ENCODE data around the gene CHRNA10. TPM values are rescaled to one million over a fixed set of nuclear protein-coding genes. Genes with fewer than 3 reads are reported as not detected.

Gene CHRNA10
- total RNA-seq, 6 experiments from 2014 or later: 0.25 to 1.2 (median 0.41) TPM

GRCh38 chr11:3685923-3686322, 14.7 kb upstream of the CHRNA10 start:
- Histone ChIP-seq H3K27ac (no peak overlapping the region), H3K4me3 (no peak overlapping the region), H3K36me3 (peaks cover 10 to 56% (median 32%) of the 10 kb centered on the region in 4 donors), H3K4me1 (peaks cover 0 to 12% (median 0%) of the 10 kb centered on the region in 4 donors), H3K9me3 (no peaks in the 10 kb centered on the region), H3K27me3 (no peaks in the 10 kb centered on the region)
- intact Hi-C loops (cut with DNase I): no loop called here
- WGBS (ENCODE audit: insufficient coverage, low coverage, low lambda C conversion rate, missing lambda C conversion rate): 75% methylated on average over 2 of the region's 7 CpGs
- DNase-seq: no peak
- TF ChIP-seq POLR2A (IDR thresholded peaks at IDR 0.05): no peak
- no peak for TF ChIP-seq CTCF (IDR thresholded peaks at IDR 0.05)
- no peak for ATAC-seq

DNA sequence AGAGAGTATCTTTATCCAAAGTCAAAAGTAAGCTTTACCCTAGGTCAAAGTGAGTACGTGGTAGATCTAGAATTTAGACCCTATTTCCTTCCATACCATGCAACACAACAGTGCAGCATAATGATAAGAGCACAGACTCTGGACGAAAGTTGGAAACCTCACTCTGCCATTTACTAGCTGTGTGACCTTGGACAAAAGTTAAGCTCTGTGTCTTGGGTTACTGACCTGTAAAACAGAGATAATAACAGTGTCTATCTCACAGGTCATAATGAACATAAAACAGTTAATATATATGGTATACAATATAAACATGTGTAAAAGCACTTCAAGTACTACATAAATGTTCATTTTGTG, 13.6 kb upstream of the CHRNA10 start:
- ATAC-seq: no peak

DNA sequence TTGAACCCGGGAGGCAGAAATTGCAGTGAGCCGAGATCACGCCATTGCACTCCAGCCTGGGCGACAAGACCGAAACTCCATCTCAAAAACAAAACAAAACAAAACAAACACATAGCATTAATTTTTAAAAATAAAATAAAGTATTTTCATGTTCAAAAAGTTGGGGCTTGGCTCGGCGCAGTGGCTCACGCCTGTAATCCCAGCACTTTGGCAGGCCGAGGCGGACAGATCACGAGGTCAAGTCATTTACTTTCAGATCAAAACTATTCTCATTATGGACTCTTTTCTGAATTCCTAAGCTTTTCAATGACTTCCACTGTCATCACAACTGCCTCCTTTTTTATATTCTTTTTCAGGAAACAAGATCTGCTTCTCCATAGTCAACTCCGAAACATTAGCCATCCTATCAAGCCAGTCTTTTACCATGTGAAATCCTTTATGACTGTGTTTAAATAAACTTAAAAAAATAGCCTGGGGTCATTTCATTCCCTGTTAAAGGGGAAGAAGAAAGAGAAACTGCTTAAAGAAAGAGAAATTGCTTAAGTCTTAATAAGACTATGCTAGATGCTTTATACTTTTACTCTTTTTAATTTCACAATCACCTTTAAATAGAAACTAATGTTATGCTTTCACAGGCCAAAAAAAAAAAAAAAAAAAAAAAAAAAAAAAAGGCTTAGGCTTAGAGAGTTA, 13.1 kb upstream of the CHRNA10 start:
- Histone ChIP-seq H3K4me1 (peaks cover 0 to 12% (median 0%) of the 10 kb centered on the region in 4 donors), H3K36me3 (peaks cover 10 to 61% (median 33%) of the 10 kb centered on the region in 4 donors), H3K27me3 (no peaks in the 10 kb centered on the region), H3K27ac (no peak overlapping the region), H3K9me3 (no peaks in the 10 kb centered on the region), H3K4me3 (no peak overlapping the region)
- no peak for TF ChIP-seq CTCF (IDR thresholded peaks at IDR 0.05)
- no peak for TF ChIP-seq POLR2A (IDR thresholded peaks at IDR 0.05)
- intact Hi-C loops (cut with DNase I): no loop called here
- WGBS (ENCODE audit: insufficient coverage, low coverage, low lambda C conversion rate, missing lambda C conversion rate): 75% methylated on average over 9 of the region's 12 CpGs
- DNase-seq: no peak
- ATAC-seq: no peak

More for the DNA sequence above, 13.6 kb upstream of the CHRNA10 start:
- 38% methylated on average over 2 of the region's 2 CpGs for WGBS (ENCODE audit: insufficient coverage, low coverage, low lambda C conversion rate, missing lambda C conversion rate)
- TF ChIP-seq POLR2A (IDR thresholded peaks at IDR 0.05): no peak
- no peak for TF ChIP-seq CTCF (IDR thresholded peaks at IDR 0.05)
- H3K4me3 ChIP-seq: no peak overlapping the region
- intact Hi-C loops (cut with DNase I): no loop called here
- DNase-seq: no peak
- H3K27ac ChIP-seq: no peak overlapping the region
- H3K27me3 ChIP-seq: no peaks in the 10 kb centered on the region
- peaks cover 0 to 12% (median 0%) of the 10 kb centered on the region in 4 donors for H3K4me1 ChIP-seq
- H3K36me3 ChIP-seq: peaks cover 10 to 56% (median 34%) of the 10 kb centered on the region in 4 donors
- no peaks in the 10 kb centered on the region for H3K9me3 ChIP-seq

DNA sequence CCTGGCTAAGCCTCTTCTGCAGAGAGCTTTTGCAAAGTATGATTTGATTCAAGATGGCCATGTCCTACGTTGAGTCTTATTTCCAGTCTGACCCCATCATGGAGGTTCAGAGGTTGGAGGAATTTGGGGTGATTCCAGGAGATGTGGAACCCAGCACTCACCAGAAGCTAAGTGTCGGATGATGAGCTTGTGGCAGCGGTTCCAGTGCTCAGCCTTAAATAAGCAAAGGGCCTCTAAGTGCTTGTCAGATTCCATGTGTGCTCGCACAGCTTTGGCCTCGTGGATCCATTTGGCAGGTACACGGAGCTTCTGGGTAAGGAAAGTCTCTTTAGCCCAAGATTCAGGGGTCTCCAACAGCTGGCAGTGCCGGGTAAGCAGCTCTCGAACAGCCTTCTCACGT, 11.9 kb upstream of the CHRNA10 start:
- Histone ChIP-seq H3K4me3 (no peak overlapping the region), H3K27ac (no peak overlapping the region), H3K27me3 (no peaks in the 10 kb centered on the region), H3K4me1 (peaks cover 0 to 12% (median 0%) of the 10 kb centered on the region in 4 donors), H3K36me3 (peaks cover 10 to 64% (median 34%) of the 10 kb centered on the region in 4 donors), H3K9me3 (no peaks in the 10 kb centered on the region)
- DNase-seq: no peak
- no peak for ATAC-seq
- TF ChIP-seq CTCF (IDR thresholded peaks at IDR 0.05): no peak
- WGBS (ENCODE audit: insufficient coverage, low coverage, low lambda C conversion rate, missing lambda C conversion rate): 100% methylated on average over 1 of the region's 9 CpGs
- intact Hi-C loops (cut with DNase I): no loop called here
